HFF-Myc (cell line): ENCODE data around the gene WDR11.

Experiments
- DNase-seq: peaks from one replicate; pipeline ENCODE4 v3.0.0-alpha.2; 2011; ENCODE audit warnings: low read depth; ENCODE audit errors: extremely low read depth
- H3K4me3 ChIP-seq: replicated peaks from 2 replicates; pipeline ENCODE4 v1.5.1; 2011; ENCODE audit warnings: low read depth, mild to moderate bottlenecking, control low read depth, low read length
- TF ChIP-seq, protein P1 (sequence below): IDR thresholded peaks from 2 replicates; pipeline ENCODE4 v1.5.1; 2012; ENCODE audit warnings: mild to moderate bottlenecking, low read depth, low read length, control low read depth; ENCODE audit errors: missing control alignments

Gene WDR11

DNA sequence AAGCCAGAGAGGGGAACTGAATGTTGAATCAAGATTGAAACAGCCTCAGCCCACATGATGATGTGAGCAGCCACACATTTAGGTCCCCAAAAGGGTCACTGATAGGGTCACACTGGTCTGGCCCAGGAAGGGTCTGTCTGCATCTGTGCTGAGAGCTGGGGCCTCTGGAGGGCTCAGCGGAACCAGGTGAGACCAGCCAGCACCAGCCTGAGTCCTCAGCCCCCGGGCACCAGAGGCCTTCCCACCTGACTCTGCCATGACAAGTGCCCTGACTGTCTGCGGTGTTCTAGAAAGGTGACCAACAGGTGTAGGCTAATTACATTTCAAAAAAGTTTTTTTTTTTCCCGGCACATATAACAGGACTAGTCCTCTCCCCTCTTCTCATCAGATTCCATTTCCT lies 76.2 kb downstream of the WDR11 start:
- no peak for DNase-seq
- TF ChIP-seq, protein P1, sequence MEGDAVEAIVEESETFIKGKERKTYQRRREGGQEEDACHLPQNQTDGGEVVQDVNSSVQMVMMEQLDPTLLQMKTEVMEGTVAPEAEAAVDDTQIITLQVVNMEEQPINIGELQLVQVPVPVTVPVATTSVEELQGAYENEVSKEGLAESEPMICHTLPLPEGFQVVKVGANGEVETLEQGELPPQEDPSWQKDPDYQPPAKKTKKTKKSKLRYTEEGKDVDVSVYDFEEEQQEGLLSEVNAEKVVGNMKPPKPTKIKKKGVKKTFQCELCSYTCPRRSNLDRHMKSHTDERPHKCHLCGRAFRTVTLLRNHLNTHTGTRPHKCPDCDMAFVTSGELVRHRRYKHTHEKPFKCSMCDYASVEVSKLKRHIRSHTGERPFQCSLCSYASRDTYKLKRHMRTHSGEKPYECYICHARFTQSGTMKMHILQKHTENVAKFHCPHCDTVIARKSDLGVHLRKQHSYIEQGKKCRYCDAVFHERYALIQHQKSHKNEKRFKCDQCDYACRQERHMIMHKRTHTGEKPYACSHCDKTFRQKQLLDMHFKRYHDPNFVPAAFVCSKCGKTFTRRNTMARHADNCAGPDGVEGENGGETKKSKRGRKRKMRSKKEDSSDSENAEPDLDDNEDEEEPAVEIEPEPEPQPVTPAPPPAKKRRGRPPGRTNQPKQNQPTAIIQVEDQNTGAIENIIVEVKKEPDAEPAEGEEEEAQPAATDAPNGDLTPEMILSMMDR, result no peak
- H3K4me3 ChIP-seq, result no peak overlapping the region

DNA sequence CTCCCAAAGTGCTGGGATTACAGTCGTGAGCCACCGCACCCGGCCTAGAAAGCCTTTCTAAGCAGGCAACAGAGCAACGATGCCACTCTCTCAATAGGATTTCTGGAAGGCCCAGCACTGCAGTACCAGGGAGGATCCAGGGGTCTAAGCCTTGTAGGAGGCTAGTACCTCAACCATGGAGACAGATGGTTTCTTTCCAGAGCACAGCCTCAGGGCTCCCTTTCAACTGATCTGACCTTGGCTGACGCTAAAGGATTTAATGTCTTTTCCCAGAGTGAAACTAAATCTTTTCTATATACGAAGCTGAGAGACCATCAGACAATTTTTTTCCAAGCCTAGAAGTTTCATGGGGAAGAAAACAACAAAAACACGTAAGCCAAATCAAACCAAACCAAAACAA lies 78.0 kb downstream of the WDR11 start:
- no peak for DNase-seq
- TF ChIP-seq, protein P1, result no peak
- H3K4me3 ChIP-seq, result no peak overlapping the region

DNA sequence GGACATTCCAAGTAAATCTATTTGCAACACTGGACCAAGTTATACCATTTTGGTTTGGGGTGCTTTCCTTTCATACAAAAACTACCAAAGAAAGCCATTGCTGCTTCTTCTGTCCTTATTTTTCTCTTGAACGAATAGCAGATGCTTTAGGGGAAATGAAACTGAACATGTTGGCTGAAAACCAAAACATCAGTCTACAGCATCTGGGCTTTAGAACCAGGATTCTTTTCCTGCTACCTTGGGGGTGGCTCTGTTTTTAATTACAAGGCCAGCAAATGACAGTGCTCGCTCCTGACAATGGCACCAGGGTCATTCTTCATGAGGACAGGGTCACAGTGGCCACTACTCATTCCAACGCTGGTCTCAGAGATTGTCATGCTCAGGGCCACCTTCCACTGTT lies 80.3 kb downstream of the WDR11 start:
- no peak overlapping the region for H3K4me3 ChIP-seq
- TF ChIP-seq, protein P1, result no peak
- DNase-seq, result no peak

DNA sequence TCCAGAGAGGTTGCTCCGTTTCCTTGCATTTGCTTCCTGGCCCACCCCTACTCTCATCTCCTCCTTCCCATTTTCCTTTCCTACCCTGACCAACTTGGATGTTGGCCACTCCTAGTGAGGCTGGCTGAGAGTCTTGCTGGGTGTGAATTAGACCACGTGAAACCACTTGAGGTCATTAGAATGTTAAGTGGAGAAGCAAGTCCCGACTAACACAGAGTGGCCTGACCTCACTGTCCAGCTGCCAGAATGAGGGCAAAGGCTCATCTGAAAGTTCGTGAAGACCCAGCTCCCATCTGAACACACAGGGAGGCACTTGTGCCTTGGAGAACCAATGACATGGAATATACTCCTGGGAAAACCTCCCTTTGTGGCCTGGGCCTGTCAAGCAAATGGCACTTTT lies 80.8 kb downstream of the WDR11 start:
- no peak for DNase-seq
- TF ChIP-seq, protein P1, result no peak
- no peak overlapping the region for H3K4me3 ChIP-seq

DNA sequence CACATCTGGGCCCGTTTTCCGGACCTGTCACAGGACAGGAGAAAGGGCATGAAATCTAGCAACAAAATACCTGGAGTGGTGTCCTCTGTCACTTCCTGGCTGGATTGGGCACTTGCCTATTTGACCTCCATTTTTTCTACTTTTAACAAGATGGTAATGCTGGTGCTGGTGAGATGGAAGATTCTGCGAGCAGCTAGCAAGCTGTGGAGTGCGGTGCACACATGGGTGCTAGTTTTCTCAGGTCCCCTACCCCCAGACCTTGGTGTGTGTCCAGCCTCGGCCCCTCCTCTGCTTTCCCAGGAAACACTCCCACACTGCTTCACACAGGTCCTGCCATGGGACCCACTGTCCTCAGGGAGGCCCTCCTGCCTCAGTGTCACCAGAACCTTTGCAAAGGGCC lies 87.7 kb downstream of the WDR11 start:
- DNase-seq, result no peak
- TF ChIP-seq, protein P1, result no peak
- no peak overlapping the region for H3K4me3 ChIP-seq

DNA sequence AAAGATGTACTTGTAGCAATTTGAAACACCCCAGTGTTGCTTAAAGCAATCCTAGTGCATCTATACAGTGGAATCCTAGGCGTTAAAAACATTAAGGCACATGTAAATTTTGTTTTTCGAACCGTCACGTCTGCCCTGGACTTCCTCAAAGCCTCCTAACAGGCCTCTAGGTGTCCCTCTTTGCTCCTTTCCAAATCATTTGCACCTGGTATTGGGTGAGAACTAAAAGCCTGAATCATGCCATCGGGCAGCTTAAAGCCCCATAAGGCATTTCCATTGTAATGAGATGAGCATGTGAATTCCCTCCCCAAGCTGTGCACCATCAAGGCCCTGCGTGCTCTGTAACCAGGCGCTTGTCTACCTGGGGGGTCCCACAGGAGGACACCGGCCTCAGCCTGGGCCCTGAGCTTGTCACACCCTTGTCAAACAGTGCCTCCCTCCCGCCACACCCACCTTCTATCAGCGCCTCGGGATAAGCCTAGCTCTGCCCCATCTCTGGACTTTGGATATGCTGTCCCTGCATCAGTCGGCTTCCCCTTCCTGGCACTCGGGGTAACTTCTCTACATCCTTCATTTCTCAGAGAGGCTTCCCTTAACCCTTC lies 89.2 kb downstream of the WDR11 start:
- no peak for DNase-seq
- TF ChIP-seq, protein P1, result no peak
- H3K4me3 ChIP-seq, result no peak overlapping the region

DNA sequence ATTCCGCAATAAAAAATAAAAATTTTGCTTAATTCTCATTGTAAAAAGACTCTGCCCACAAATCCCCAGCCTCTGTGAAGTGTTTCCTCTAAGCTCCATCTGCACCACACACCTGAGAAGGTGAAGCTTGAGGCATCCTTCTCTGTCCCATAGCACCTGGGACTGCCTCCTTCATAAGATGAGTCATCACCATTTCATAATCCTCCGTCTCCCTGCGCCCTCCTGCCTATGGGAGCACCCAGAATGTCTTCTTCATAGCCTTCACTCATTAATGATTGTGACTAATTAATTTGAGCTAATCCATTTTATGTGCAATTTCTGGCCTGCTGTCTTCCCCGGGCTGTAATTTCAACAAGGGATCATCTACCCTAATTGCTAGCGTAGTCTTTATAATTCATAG lies 90.3 kb downstream of the WDR11 start:
- TF ChIP-seq, protein P1, result no peak
- DNase-seq, result no peak
- H3K4me3 ChIP-seq, result no peak overlapping the region
